Jurkat, Clone E6-1 (cell line): ENCODE measurements around the gene MREG.
"Not testable (repeated sequence)": the region's sequence is repeated elsewhere in the genome, so short reads cannot be mapped to it uniquely, and the experiment has no call there.

Experiments
- DNase-seq: peaks from one replicate; pipeline ENCODE4 v3.0.0-alpha.2; 2011; ENCODE audit warnings: low read depth, low spot score
- H3K4me3 ChIP-seq: 2 replicates; pipeline ENCODE4 v1.5.1; 2011; ENCODE audit warnings: mild to moderate bottlenecking, low read length, control low read depth, moderate library complexity

MREG gene

DNA sequence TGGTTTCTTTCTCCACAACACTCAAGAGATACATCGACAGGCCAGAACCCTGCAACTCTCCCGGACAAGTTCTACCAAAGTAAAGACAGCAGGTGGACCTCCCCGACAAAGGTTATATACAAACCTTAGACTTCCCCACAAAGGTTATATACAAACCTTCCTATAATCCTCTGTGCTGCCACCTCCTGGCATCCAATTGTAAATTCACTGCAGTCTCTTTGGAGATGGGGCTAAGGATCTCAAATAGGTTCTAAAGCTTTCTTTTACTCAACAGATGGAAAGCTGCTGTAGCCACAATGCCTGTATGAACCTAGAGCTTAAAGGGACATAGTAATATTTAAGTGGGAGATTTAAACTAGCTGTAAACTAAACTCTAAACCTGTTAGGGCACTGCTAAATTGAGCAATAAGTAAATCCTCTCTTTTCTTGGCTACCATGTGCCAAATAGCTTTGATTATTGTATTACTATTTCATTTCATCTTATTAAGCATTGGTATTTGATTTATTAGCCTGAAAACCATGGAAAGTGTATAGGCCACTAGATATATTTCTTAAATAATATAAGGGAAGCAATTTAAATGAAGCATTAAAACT lies 9.8 kb upstream of the MREG start:
- H3K4me3 ChIP-seq: no peak overlapping the region
- peak; percentile 58 for DNase-seq

DNA sequence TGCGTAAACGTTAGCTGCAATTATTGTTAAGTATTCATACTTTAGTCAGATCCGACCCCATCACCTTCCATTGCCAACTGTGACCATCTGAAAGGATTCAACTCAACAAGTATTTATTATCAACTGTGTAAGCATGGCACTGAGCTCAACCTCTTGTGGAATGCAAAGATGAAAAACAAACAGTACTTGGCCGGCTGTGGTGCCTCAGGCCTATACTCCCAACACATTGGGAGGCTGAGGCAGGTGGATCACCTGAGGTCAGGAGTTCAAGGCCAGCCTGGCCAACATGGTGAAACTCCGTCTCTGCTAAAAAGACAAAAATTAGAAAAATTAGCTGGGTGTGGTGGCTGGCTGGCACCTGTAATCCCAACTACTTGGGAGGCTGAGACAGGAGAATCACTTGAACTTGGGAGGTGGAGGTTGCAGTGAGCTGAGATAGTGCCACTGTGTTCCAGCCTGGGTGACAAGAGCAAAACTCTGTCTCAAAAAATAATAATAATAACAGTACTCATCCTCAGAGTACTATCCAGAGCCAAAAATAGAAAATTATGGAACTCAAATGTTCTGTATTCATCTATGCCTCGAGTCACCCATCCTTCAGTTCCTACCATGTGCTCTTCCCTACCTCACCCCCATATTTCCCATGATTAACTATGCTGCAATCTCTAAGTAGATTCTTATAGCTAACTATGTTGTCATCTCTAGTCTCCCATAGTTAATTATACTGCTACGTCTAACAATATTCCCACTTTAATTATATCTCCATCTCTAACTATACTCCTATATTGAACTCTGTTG lies 8.6 kb upstream of the MREG start:
- H3K4me3 ChIP-seq: no peak overlapping the region
- DNase-seq: no peak

DNA sequence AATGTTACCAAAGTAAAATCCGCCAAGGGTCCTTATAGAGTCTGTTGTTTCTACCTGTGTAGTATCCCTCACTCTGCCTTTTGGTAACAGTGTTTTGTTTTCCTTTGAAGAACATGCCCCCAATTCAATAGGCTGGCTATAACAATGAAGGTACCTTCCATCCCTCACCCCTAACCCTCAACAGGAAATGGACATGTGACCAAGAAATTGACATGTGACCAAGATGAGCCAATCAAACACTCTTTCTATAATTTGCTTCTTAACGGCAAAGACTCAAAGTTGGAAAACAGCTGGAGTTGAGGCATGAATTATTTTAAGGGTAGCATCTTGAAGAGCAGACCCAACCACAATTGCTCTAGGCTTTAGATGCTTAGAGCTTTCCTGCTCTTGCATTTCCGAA lies 5.4 kb upstream of the MREG start:
- H3K4me3 ChIP-seq: no peak overlapping the region
- no peak for DNase-seq

DNA sequence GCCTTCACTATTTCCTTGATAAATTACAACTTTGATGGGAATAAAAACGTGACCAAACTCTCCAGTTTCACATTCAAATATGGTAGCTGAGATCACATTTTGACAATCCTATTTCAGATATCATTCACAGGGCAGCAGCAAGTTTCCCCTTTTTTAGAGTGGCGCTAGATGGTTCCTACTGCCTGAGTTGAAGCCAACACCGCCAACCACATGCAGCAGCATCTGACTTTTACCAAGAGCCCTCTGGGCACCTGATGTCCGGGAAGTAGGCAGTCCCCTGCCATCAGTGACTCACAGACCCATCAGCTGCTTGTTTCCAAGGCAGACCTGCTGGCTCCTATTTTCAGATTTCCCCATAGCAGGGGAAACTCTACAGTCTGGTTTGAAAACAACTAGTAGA lies 4.0 kb upstream of the MREG start:
- no peak for DNase-seq
- no peak overlapping the region for H3K4me3 ChIP-seq

DNA sequence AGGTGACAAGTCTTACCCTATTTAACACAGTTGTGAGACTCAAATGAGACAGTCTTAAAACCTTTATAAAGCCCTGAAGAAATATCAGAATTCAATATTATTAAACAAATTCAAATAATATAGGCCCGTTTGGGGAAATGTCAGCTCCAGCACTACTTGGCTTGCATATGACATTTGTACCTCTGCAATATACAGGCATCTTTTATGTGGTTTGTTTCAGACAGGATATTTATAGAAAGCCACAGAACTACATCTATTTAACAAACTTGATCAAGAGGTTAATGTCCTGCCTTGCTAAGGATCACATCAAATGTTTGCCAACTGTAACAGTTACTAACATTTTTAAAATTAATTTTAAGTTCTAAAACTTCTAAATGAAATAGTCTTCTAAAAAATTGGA lies 3.2 kb upstream of the MREG start:
- peak; percentile 66 for DNase-seq
- H3K4me3 ChIP-seq: peak overlapping the region; percentile 32

DNA sequence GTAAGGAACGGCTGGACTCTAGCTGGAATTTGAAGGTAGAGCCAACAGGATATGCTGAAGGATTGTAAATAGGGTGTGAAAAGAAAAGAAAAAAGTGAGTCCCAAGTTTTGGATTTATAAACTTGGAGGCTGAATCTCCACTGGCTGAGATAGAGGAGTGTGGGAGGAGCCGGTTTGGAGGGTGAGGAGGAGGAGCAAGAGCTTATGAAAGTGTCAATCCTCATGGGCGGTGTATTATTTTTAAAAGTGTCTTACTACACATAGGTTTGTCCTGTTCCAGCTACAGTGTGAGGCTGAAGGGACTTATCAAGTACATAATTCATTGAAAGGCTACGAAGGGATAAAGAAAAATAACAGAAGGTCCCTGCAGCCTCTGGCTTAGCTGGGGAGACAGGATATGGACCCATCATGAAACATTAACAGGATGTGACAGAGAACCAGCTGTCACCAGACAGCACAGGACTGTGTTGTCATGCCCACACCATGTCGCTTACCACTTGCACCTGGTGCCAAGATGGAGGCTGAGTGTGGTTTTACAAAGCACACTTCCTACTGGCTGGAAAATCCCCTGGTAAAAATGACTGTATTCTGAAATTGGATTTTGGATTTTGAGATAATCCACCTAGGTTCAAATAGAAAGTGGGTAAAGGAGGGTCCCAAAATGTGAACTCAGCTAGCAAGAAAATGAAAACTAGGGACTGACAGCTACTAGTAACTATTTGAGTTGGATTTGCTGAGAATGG lies 2.5 kb upstream of the MREG start:
- H3K4me3 ChIP-seq: peak overlapping the region; percentile 32

DNA sequence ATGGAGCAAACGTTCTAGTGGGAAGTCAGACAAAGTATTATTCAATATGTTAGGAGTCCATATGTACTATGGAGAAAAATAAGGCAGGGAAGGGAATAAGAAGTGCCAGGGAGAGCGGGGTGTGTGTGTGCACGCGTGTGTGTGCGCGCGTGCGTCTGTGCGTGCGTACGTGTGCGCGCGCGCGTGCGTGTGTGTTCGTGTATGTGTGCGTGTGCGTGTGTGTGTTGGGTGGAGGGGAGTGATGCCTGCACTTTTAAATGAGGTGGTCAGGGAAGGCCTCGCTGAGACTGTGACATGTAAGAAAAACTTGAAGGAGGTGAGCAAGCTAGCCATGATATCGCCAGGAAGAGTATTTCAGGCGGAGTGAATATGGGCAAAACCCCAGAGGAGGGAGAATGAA lies 1.6 kb upstream of the MREG start:
- no peak for DNase-seq
- H3K4me3 ChIP-seq: no peak overlapping the region

More for the DNA sequence above, 2.5 kb upstream of the MREG start:
- peak; percentile 90 for DNase-seq

DNA sequence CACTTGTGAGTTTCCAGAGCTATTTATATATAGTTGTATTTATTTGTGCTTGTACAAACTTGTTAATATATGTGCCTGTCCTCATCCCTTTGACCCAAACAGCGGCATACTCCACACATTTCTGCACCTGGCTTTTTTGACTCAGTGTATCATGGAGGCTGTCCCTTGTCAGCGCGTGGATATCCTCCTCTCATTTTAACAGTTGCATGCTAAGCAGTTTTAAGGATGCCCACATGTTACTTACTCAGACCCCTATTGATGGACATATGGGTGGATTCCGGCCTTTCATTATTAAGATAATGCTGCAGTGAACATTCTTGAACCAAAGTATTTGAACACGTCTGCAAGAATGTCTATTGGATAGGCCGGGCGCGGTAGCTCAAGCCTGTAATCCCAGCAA lies 655 bp upstream of the MREG start:
- H3K4me3 ChIP-seq: peak overlapping the region; percentile 71
- no peak for DNase-seq

DNA sequence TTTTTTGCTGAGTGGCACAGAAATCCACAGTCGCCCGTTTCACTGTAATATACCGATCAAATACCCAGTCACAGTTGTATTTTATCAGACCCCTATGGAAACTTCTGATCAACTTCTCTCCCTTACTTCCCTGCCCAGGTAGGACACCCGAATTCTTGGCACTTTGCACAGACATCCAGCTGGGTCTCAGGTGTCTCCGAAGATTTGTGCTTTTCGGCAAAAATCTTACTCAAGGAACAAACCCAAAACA lies 596 bp downstream of the MREG start:
- no peak for DNase-seq

DNA sequence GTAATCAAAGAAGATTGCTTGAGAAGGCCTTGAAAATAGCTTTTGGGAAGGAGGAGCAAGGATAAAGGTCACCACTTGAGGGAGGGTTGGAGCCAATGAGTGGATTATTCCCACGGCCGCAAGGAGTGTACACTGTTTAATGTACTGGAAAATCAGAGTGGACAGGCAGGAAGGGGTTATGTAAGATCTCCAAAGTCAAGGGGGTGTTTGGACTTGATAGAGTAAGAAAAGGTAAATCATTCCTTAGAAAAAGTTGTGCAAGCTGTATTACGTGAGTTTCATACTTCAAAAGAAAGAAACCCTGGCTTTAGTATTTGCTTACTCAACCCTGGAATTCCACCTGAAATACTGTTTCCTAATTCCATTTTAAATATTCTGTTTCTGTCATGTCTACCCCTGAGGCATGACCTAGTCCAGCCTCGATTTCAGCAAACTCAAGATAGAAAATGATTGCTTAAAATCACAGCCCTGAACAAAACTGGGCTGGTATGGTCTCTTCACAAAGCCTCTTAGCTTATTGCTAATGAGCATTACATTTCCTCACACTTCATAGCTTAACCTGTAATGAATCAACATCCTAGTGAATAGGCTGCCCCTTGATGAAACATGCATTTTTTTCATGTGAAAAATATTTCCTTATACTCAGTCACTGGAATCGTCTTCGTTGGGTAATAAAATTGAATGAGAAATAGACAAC lies 1.1 kb downstream of the MREG start:
- H3K4me3 ChIP-seq: peak overlapping the region; percentile 71
- DNase-seq: no peak

More for the DNA sequence above, 596 bp downstream of the MREG start:
- H3K4me3 ChIP-seq: peak overlapping the region; percentile 71

DNA sequence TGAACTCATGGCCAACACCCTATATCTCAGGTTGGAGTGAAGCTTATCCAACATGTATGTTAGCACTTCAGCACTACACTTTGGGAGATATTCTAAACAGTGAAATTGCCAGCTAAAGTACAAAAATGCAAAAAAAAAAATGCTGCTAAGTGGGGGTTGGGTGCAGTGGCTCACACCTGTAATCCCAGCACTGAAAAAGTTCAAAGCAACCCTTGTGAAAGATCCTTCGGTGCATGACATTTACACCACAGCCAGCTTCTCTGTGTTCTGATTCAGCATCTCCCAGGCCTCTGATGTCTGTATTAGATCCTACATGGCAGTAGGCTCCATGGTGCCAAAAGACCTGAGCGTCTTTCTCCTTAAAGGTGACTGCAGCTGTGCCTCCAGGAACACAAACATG lies 4.1 kb downstream of the MREG start:
- DNase-seq: peak; percentile 35

DNA sequence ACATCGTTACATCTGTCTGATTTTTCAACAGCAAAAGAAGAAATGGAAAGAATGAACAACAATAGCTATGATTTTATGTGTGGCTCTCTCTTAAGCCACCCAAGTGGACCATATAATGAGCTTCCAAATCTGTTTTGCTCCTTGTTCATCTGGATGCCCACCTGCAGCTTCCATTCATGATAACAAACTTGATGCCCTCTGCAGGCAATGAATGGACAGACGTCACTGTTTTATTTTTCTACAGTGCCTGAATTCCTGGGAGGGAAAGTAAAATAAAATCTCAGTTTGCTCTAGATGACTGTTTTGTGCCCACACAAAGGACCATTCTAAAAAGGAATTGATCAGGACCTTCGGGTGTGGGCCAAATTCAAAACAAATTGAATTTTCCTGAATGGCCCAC lies 5.0 kb downstream of the MREG start:
- no peak overlapping the region for H3K4me3 ChIP-seq
- DNase-seq: no peak

More for the DNA sequence above, 4.1 kb downstream of the MREG start:
- H3K4me3 ChIP-seq: not testable (repeated sequence)

DNA sequence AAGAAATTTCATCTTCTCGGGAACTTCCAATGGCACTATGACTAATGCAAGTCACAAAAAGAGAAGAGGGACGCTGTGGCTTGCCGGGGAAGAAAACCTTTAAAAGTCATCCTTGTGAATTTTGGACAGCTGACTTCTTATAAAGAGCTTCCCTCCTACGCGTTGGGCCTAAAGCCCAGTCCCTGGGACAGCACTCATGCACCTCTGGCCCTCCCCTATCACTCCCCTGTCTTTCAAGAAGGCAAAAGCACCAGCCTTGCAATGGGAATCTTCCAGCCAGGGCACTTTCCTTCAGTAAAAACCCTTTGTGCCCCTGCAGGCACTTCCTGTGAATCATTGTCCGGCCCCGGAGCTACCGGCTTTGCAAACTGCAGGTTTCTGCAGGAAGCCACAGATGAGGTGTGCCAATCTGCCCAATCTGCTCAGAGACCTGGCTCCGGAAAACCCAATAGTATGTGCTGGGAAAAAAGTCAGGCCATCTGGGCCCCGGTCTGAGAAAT lies 7.1 kb downstream of the MREG start:
- no peak for DNase-seq

DNA sequence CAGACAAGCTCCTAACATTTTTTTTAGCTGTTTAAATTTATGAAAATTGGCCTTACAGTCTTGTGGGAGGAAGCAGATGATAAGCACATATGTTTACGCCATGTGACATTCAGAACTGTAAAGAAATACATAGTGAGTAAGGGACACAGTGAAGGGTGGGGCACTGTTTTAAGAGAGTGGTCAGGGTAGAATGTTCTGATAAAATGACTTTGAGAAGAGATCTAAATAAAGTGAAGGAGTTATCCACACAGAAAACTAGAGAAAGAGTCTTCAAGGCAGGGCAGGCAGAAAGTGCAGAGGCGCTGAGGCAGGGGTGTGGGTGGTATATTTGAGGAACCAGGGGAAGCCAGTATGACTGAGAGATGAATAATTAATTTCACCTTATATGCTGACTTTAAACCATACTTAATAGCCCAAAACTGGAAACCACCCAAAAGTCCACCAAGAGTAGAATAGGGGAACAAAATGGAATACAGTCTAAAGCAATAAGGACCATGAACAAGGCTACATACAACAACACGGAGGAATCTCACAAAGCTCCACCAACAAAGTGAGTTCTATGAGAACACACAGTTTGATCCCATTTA lies 8.6 kb downstream of the MREG start:
- H3K4me3 ChIP-seq: no peak overlapping the region
- no peak for DNase-seq

More for the DNA sequence above, 7.1 kb downstream of the MREG start:
- H3K4me3 ChIP-seq: no peak overlapping the region

DNA sequence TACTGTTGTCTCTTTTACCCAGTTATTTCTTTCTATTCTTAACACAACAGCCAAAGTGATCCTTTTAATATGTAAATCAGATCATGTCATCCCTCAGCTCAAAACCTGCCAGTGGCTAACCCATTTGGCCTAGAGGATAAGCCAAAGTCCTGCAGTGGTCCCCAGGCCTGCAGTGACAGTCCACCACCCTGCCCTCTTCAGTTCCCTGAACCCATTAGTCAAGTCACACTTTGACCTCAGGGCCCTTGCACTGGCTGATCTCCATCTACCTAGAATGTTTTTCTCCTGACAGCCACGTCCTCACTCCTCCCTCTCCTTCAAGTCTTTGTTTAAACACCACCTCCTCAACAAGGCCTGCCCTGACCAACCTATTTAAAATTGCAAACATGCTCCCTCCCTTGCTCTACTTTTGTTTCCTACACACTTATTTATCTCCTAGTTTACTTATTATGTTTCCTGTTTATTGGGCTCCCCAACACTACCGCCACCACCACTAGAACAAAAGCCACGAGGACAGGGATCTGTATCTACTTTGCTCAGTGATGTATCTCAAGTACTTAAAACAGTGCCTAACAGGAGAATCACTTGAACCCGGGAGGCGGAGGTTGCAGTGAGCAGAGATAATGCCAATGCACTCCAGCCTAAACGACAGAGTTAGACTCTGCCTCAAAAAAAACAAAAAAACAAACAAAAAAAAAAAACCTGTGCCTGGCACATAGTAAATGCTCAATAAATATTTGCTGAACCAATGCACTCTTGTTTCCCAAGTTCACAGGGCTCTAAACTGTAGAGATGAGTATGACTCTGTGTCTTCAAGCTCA lies 9.3 kb downstream of the MREG start:
- no peak overlapping the region for H3K4me3 ChIP-seq
- no peak for DNase-seq

DNA sequence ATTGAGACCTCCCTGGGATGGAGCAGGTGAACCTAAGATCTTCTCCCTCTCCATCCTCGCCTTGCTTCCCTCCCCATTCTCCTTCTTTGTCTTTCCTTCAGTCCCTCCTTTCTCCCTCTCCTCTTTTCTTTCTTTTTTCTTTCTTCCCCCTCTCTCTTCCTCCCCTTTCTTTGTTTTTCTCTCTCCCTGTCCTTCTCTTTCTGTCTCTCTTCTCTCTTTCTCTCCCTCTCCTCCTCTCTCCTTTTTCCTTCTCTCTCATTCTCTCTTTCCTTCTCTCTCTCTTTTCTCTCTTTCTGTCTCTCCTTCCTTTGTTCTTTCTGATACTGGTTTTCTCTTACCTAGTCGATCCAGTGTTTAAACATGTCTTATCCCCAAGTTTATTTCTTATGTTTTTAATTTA lies 10.7 kb downstream of the MREG start:
- no peak overlapping the region for H3K4me3 ChIP-seq

DNA sequence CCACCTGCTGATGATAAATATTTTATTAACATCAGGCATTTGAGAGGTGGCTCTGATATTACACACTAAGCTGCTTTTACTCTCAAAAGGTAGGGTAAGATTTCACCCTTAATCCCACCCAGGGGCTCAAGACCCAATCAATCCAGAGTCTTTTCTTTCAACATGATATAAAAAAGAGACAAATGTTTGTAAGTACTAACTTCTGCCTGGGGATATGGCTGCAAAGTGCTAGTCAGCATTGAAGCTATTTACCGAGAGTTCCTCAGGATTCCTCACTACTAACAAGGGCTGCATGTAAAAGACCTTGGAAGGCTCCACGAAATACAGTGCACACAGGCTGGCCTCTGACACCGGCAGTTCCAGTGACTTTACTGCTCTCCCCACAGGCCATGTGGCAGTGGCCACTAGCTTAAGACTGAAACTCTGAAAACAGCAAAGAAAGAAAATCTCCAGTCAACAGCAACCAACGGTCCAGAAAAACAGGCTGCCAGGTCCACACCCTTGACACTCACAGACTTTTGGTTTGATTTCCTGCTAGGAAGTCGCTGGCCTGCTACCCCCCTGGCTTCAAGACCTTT lies 11.2 kb downstream of the MREG start:
- no peak for DNase-seq
- no peak overlapping the region for H3K4me3 ChIP-seq

More for the DNA sequence above, 10.7 kb downstream of the MREG start:
- DNase-seq: no peak
